Uterus (tissue), 2 donors: ENCODE data around the gene PTGER1.

Experiments used
- CTCF ChIP-seq, 4 experiments: fragments of 200-600 bp in 2 of 4; fragments of 450-650 bp in 2 of 4; sonication (generic) in 2 of 4; IDR thresholded peaks; one replicate each; pipeline ENCODE4 v1.5.1; 2016 to 2019; ENCODE audit warnings: antibody characterized with exemption in 4 of 4, mild to moderate bottlenecking in 2 of 4, moderate library complexity in 1 of 4
- POLR2A ChIP-seq, 2 donors: fragments of 450-650 bp; IDR thresholded peaks; one replicate each; pipeline ENCODE4 v1.6.1; 2016; ENCODE audit warnings: antibody characterized with exemption in 2 of 2, mild to moderate bottlenecking in 1 of 2, moderate library complexity in 1 of 2

- no peak for TF ChIP-seq POLR2A (IDR thresholded peaks at IDR 0.05)
- no peak for TF ChIP-seq CTCF (IDR thresholded peaks at IDR 0.05)
Observed at GRCh38 chr19:14511229-14511593, 36.1 kb upstream of the PTGER1 start.
